BJ (cell line): ENCODE data around the gene TP73. TPM values are rescaled to one million over a fixed set of nuclear protein-coding genes. Genes with fewer than 3 reads are reported as not detected.

Experiments used
- CTCF ChIA-PET: fragments of 350-600 bp; formaldehyde crosslinking; extraction: SDS; loops from one replicate; lab custom pipeline; 2021; ENCODE audit warnings: antibody characterized with exemption, inconsistent platforms; lab: Yijun Ruan, JAX
- POLR2A ChIA-PET: fragments of 300-600 bp; sonication (Branson Sonifier 250); formaldehyde crosslinking; extraction: SDS; loops from one replicate; lab custom pipeline; 2021; ENCODE audit warnings: antibody characterized with exemption; lab: Charles Lee
- DNase-seq: peaks from one replicate; pipeline ENCODE4 v3.0.0-alpha.2; 2011; ENCODE audit warnings: low read depth
- H3K27me3 ChIP-seq: 2 replicates; pipeline ENCODE4 v1.6.0; 2011; ENCODE audit warnings: low read length; ENCODE audit not compliant: control insufficient read depth, insufficient read depth
- H3K36me3 ChIP-seq: 2 replicates; pipeline ENCODE4 v1.5.1; 2011; ENCODE audit warnings: low read length; ENCODE audit not compliant: control insufficient read depth, insufficient read depth
- H3K4me3 ChIP-seq: 2 replicates; pipeline ENCODE4 v1.5.1; 2011; ENCODE audit warnings: low read depth, mild to moderate bottlenecking, control low read depth, low read length
- polyA plus RNA-seq: library from polyadenylated mRNA; depleted of rRNA; stranded (reverse); fragments of >200 nt; gene quantifications from 2 replicates; pipeline ENCODE4 v1.2.3, GENCODE V29; 2011
- TF ChIP-seq, protein P1 (sequence below): IDR thresholded peaks from 2 replicates; pipeline ENCODE4 v1.5.1; 2011; ENCODE audit warnings: low read depth, mild to moderate bottlenecking, control low read depth, inconsistent platforms, low read length, moderate library complexity; ENCODE audit not compliant: insufficient read depth

The TP73 gene
- polyA plus RNA-seq, 1 experiment: not detected

DNA sequence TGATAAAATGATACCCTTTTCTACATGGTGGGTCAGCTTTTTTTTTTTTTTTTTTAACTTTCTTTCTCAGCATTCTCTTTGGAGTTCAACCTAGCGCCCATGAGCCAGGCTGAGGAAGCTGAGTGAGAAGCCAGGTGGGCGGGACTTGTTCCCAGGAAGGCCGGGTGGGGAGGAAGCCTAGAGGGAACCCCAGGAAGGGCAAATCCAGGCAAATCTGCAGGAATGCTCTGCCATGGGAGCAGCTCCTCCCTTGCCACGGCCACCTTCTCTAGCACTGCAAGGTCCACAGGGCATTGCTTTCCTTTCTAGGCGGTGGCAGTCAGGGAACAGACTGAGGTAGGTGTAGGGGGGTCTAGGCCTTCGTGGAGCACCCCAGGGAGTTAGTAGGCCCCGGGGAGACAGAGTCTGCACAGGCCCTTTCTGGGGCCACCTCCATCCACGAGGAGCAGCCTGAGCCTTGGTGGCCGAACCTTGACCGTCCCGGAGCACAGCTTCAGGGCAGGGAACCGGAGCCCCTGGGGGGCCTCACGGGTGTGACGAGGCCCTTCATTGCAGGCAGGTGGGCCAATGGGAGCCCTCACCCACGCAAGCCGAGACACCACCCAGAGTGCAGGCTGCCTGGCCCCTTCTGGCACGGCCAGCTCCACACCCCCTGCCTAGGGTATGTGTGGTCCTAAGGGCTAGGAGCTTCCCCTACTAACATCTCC lies 81.7 kb downstream of the TP73 start:
- H3K36me3 ChIP-seq: peaks cover 8% of the 10 kb centered on the region
- no peaks in the 10 kb centered on the region; the same call in 1 of the 2 replicates for H3K27me3 ChIP-seq
- TF ChIP-seq, protein P1, sequence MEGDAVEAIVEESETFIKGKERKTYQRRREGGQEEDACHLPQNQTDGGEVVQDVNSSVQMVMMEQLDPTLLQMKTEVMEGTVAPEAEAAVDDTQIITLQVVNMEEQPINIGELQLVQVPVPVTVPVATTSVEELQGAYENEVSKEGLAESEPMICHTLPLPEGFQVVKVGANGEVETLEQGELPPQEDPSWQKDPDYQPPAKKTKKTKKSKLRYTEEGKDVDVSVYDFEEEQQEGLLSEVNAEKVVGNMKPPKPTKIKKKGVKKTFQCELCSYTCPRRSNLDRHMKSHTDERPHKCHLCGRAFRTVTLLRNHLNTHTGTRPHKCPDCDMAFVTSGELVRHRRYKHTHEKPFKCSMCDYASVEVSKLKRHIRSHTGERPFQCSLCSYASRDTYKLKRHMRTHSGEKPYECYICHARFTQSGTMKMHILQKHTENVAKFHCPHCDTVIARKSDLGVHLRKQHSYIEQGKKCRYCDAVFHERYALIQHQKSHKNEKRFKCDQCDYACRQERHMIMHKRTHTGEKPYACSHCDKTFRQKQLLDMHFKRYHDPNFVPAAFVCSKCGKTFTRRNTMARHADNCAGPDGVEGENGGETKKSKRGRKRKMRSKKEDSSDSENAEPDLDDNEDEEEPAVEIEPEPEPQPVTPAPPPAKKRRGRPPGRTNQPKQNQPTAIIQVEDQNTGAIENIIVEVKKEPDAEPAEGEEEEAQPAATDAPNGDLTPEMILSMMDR: no peak
- no peak overlapping the region for H3K4me3 ChIP-seq
- DNase-seq: no peak
- CTCF ChIA-PET: interaction anchor here (0.9 to 3.7 kb wide), 2 partner anchors 10 to 11 kb away, joined by 3 to 30 read pairs; no protein-coding TSS in a partner anchor
- POLR2A ChIA-PET: interaction anchor here (0.5 kb wide), 1 partner anchor 281 kb away, joined by 3 read pairs; no protein-coding TSS in a partner anchor

DNA sequence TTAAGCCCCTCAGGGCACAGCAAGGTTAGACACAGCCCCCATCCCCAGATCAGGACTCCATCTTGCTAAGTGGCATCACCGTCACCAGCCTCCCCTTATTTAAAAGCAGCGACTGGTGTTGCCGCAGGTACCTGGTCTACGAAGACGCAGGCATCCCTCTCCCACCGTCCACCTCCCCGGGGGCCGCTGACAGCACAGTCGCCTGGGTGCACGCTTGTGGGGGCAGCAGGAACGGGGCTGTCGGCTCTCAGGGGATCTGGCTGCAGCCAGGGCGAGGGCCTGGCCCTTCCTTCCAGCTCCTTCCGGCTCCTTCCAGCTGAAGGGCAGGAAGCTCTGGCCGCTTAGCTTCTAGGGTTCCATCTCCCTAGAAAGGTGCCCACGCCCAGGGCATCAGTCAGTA lies 82.3 kb downstream of the TP73 start:
- DNase-seq: no peak
- Histone ChIP-seq H3K4me3 (no peak overlapping the region), H3K36me3 (peaks cover 8% of the 10 kb centered on the region), H3K27me3 (no peaks in the 10 kb centered on the region; the same call in 1 of the 2 replicates)
- ChIA-PET CTCF (interaction anchor here (3.7 kb wide), 1 partner anchor 10 kb away, joined by 30 read pairs; no protein-coding TSS in a partner anchor), POLR2A (interaction anchor here (0.6 kb wide), 1 partner anchor 75 kb away, joined by 3 read pairs; no protein-coding TSS in a partner anchor)
- TF ChIP-seq, protein P1: no peak

DNA sequence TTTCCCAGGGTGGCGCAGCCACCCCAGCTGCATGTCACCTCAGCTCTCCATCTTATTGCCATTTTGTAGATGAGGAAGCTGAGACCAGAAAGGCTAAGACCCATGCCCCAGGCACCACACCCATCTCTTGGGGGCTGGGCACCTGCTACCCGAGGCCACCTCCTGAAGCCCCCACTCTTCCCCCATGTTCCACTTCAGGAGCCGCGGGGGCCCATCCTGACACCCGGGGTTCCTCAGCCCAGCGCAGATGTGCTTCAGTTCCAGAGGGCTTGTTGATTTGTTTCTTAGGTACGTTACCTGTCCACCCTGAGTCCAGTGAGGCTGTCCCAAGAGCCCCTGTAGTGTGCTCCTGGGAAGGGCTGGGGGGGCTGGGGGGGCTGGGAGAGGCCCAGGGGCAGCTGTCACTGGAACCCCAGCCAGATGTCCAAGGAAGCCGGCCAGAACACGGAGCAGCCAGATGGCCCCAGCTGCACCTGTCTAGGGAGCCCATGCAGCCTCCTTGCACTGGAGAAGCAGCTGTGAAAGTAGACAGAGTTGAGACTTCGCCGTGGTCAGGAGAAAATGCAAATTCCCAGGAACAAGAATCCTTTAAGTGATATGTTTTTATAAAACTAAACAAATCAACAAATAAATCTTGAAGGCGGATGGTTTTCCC lies 82.8 kb downstream of the TP73 start:
- ChIA-PET POLR2A (interaction anchor here (0.6 kb wide), 1 partner anchor 75 kb away, joined by 3 read pairs; no protein-coding TSS in a partner anchor), CTCF (interaction anchor here (3.7 kb wide), 1 partner anchor 11 kb away, joined by 30 read pairs; no protein-coding TSS in a partner anchor)
- TF ChIP-seq, protein P1: no peak
- H3K4me3 ChIP-seq: no peak overlapping the region
- peaks cover 9% of the 10 kb centered on the region for H3K36me3 ChIP-seq
- DNase-seq: no peak
- no peaks in the 10 kb centered on the region; the same call in 1 of the 2 replicates for H3K27me3 ChIP-seq

DNA sequence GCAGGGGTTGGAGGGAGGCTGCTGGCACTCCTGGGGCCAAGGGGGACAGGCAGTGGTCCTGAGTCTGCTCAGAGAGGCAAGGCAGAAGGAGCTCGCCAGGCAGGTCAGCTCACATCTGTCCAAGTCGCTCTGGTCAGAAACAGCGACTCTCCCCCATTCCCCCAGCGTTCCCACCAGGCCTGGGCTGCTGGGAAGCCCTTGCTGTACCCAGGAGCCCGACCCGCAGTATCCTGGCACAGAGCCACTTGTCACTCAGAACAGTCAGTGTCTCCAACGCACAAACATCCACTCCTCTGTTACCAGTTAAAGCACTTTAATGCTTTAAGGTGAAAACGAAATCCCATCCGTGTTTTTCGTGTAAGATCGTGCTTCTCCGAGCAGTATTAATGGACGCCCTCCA lies 83.4 kb downstream of the TP73 start:
- peaks cover 10% of the 10 kb centered on the region for H3K36me3 ChIP-seq
- no peak overlapping the region for H3K4me3 ChIP-seq
- no peaks in the 10 kb centered on the region; the same call in 1 of the 2 replicates for H3K27me3 ChIP-seq
- ChIA-PET POLR2A (no interaction called here), CTCF (interaction anchor here (3.7 kb wide), 1 partner anchor 11 kb away, joined by 30 read pairs; no protein-coding TSS in a partner anchor)
- TF ChIP-seq, protein P1: no peak
- no peak for DNase-seq

DNA sequence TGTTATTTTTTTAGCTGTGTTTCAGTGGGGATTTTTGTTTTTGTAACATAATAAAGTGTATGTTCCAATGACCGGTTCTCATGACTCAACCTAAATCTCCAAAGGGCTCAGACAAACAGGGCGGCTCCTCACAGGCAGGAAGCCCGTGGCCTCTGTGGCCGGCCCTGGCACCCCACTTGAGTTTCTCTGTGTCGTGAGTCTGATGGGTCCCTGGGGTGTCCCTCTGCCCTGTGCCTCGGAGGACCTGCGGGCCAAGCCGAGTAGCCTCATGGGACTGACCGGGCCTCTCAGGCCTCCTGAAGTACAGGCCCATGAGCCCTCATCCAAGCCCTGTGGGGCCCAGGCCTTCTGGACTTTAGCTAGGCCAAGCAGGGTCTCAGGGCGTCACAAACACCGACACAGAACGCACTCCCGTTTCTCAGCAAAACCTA lies 83.8 kb downstream of the TP73 start:
- ChIA-PET POLR2A (no interaction called here), CTCF (interaction anchor here (0.7 kb wide), 1 partner anchor 12 kb away, joined by 3 read pairs; no protein-coding TSS in a partner anchor)
- Histone ChIP-seq H3K4me3 (no peak overlapping the region), H3K27me3 (no peaks in the 10 kb centered on the region; the same call in 1 of the 2 replicates), H3K36me3 (peaks cover 10% of the 10 kb centered on the region)
- DNase-seq: no peak
- TF ChIP-seq, protein P1: no peak
